GM18951 (cell line): ENCODE data around the gene PXK.
"Not testable (repeated sequence)": the region's sequence is repeated elsewhere in the genome, so short reads cannot be mapped to it uniquely, and the experiment has no call there.

ENCODE experiments used
- POLR2A ChIP-seq: IDR thresholded peaks from 4 replicates; pipeline ENCODE4 v1.6.1; 2011; ENCODE audit warnings: mild to moderate bottlenecking; ENCODE audit not compliant: insufficient read length, insufficient read depth; ENCODE audit errors: extremely low read depth
- in situ Hi-C: fragments of 300-500 bp; cut with MboI; formaldehyde crosslinking; loops from one replicate; pipeline ENCODE4 v1.12.0; 2022; ENCODE audit warnings: low sequenced_read_pairs, mixed read lengths, inconsistent platforms; ENCODE audit not compliant: unreplicated experiment

The PXK gene

GRCh38 chr3:58434990-58435389, 102.3 kb downstream of the PXK start:
- in situ Hi-C loops, result no loop called here
- no peak for TF ChIP-seq POLR2A

GRCh38 chr3:58437276-58437675, 104.6 kb downstream of the PXK start:
- in situ Hi-C loops, result not testable (repeated sequence)

GRCh38 chr3:58440996-58441355, 108.3 kb downstream of the PXK start:
- in situ Hi-C loops, result not testable (repeated sequence)

GRCh38 chr3:58441514-58442450, 109.1 kb downstream of the PXK start:
- no peak for TF ChIP-seq POLR2A
- in situ Hi-C loops, result no loop called here

GRCh38 chr3:58452176-58452575, 119.5 kb downstream of the PXK start:
- no peak for TF ChIP-seq POLR2A
- in situ Hi-C loops, result no loop called here

- in situ Hi-C loops, result no loop called here
- no peak for TF ChIP-seq POLR2A
Measured at GRCh38 chr3:58459160-58459559, 126.5 kb downstream of the PXK start.

- TF ChIP-seq POLR2A, result no peak
- in situ Hi-C loops, result no loop called here
Measured at GRCh38 chr3:58462829-58463180, 130.1 kb downstream of the PXK start.

- TF ChIP-seq POLR2A, result no peak
- in situ Hi-C loops, result no loop called here
Measured at GRCh38 chr3:58463181-58463941, 130.7 kb downstream of the PXK start.

GRCh38 chr3:58463942-58464271, 131.2 kb downstream of the PXK start:
- no peak for TF ChIP-seq POLR2A
- in situ Hi-C loops, result no loop called here

- in situ Hi-C loops, result no loop called here
- no peak for TF ChIP-seq POLR2A
Measured at GRCh38 chr3:58464866-58465265, 132.2 kb downstream of the PXK start.

- no peak for TF ChIP-seq POLR2A
- in situ Hi-C loops, result no loop called here
Measured at GRCh38 chr3:58466899-58467563, 134.3 kb downstream of the PXK start.

GRCh38 chr3:58469096-58469495, 136.4 kb downstream of the PXK start:
- in situ Hi-C loops, result no loop called here

GRCh38 chr3:58470363-58471024, 137.8 kb downstream of the PXK start:
- no peak for TF ChIP-seq POLR2A
- in situ Hi-C loops, result no loop called here

More at GRCh38 chr3:58469096-58469495, 136.4 kb downstream of the PXK start:
- TF ChIP-seq POLR2A, result no peak
